Stimulated activated naive CD8-positive, alpha-beta T cell treated with anti-CD3 and anti-CD28 coated beads, Interleukin-15, amount 100 ng/mL, for 72 hours (primary cell): Measurements from ENCODE around the gene TENM4.
A peak's percentile ranks its signal among the peaks of the same experiment; 100 is the strongest.

Experiments used
- ATAC-seq: fragments of 150-1000 bp; cut with Tn5 transposase; 2 replicates; pipeline ENCODE4 v1.10.0; 2021; ENCODE audit warnings: mild to moderate bottlenecking, moderate library complexity
- DNase-seq, 2 donors: peaks; one replicate each; pipeline ENCODE4 v3.0.0; 2021 to 2022
- H3K27ac Mint-ChIP-seq, 2 donors: one replicate each; pipeline ENCODE4 v1.8.0; 2022; ENCODE audit warnings: mild to moderate bottlenecking in 2 of 2, mixed read lengths in 2 of 2, moderate library complexity in 2 of 2
- H3K27me3 Mint-ChIP-seq: one replicate; pipeline ENCODE4 v1.8.0; 2022; ENCODE audit warnings: mixed read lengths
- H3K4me1 Mint-ChIP-seq: one replicate; pipeline ENCODE4 v1.8.0; 2022; ENCODE audit warnings: mild to moderate bottlenecking, mixed read lengths
- H3K4me3 Mint-ChIP-seq, 2 donors: one replicate each; pipeline ENCODE4 v1.8.0; 2022; ENCODE audit warnings: mild to moderate bottlenecking in 2 of 2, mixed read lengths in 2 of 2, moderate library complexity in 1 of 2
- H3K9me3 Mint-ChIP-seq, 2 donors: one replicate each; pipeline ENCODE4 v1.8.0; 2022; ENCODE audit warnings: mixed read lengths in 2 of 2

TENM4 gene

DNA sequence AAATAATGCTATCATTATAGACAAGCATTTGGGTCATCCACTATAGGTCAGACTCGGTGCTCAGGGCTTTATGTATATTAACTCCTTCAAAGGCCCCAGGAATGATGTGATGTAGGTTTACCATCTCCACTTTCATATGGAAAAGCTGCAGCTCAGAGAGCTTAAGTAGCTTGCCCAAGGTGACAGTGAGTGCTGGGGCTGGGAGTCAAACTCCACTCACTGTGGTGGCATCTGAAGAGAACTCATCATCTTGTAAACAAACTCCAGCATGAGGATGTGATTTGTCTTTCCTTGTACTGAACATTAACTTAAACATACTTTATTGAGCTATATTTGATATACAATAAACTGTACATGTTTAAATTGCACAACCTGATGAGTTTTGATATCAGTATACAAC is 25.4 kb downstream of the TENM4 start:
- Mint-ChIP-seq H3K27ac (no peak overlapping the region), H3K27me3 (peaks cover 10% of the 10 kb centered on the region), H3K4me3 (no peak overlapping the region), H3K9me3 (peaks cover 13 to 15% of the 10 kb centered on the region in 2 donors), H3K4me1 (no peaks in the 10 kb centered on the region)
- DNase-seq (no peak), ATAC-seq (no peak)

GRCh38 chr11:79414644-79415317 is 26.0 kb downstream of the TENM4 start:
- Mint-ChIP-seq H3K27ac (no peak overlapping the region), H3K9me3 (peaks cover 13 to 15% of the 10 kb centered on the region in 2 donors), H3K4me1 (no peaks in the 10 kb centered on the region), H3K4me3 (no peak overlapping the region), H3K27me3 (peaks cover 10% of the 10 kb centered on the region)
- no peak for DNase-seq
- ATAC-seq: no peak

DNA sequence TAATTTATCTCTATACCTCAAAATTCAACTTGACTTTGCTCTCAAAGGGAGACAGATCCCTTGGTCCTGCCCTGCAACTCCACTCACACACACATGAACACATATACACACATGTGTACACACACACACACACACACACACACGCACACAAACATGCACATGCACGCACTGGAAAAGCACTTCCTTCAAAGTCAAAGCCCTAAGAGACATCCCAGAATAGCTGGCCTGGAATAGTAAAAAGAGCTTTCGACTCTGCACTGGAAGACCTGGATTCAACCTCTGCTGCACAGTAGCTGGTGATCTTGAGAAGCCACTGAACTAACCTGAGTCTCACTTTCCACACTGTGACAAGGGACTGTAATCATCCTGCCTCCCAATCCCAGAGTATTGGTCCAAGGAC is 26.8 kb downstream of the TENM4 start:
- DNase-seq (no peak), ATAC-seq (no peak)
- H3K27ac Mint-ChIP-seq: no peak overlapping the region
- peaks cover 9% of the 10 kb centered on the region for H3K27me3 Mint-ChIP-seq
- peaks cover 13 to 15% of the 10 kb centered on the region in 2 donors for H3K9me3 Mint-ChIP-seq
- H3K4me1 Mint-ChIP-seq: no peaks in the 10 kb centered on the region
- no peak overlapping the region for H3K4me3 Mint-ChIP-seq

GRCh38 chr11:79413268-79413667 is 27.6 kb downstream of the TENM4 start:
- H3K4me3 Mint-ChIP-seq: no peak overlapping the region
- no peaks in the 10 kb centered on the region for H3K4me1 Mint-ChIP-seq
- peaks cover 10% of the 10 kb centered on the region in 2 donors for H3K9me3 Mint-ChIP-seq
- peaks cover 1% of the 10 kb centered on the region for H3K27me3 Mint-ChIP-seq
- ATAC-seq (no peak), DNase-seq (no peak)
- peak overlapping the region in 1 of 2 donors; percentile 54 for H3K27ac Mint-ChIP-seq

DNA sequence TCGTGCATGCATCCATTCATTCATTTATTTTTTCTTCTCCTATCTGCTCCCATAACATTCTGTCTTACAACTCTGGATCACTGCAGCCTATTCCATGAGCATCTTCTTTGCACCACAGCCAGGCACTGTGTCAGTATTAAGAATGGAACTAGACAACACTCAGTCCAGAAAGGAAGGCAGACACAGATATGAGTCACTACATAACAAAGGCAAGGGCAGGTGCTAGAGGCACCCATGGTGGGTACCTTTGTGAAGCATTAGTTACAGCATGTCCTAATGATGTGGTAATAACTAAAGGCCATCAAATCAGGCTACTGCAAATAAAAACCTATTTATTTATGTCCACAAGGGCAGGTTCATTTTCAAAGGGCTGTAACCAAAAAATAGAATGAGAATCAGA is 28.1 kb downstream of the TENM4 start:
- no peak overlapping the region for H3K4me3 Mint-ChIP-seq
- DNase-seq: no peak
- no peak for ATAC-seq
- H3K27me3 Mint-ChIP-seq: no peaks in the 10 kb centered on the region
- peaks cover 5 to 7% of the 10 kb centered on the region in 2 donors for H3K9me3 Mint-ChIP-seq
- no peak overlapping the region for H3K27ac Mint-ChIP-seq
- no peaks in the 10 kb centered on the region for H3K4me1 Mint-ChIP-seq

DNA sequence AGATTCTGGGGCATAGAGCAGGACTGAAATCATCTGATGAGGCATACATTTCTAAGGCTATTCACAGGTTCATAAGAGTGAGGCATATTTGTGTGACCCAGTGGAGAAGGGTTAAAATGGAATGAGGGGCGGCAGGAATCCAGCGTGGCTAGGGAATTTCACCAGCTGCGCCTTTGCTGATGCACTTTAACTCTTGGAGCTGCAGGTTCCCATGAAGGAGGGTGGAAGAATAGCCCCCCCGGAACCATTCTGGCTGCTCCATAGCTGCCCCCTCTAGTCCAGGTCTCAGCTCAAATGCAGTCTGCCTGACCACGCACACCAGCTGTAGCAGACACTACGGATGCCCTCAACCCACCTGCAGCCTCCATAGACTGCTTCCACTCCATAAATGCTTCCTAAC is 31.5 kb downstream of the TENM4 start:
- DNase-seq (no peak), ATAC-seq (no peak)
- Mint-ChIP-seq H3K27me3 (no peaks in the 10 kb centered on the region), H3K4me3 (no peak overlapping the region), H3K9me3 (no peaks in the 10 kb centered on the region), H3K4me1 (no peaks in the 10 kb centered on the region), H3K27ac (peak overlapping the region in 1 of 2 donors; percentile 24)

DNA sequence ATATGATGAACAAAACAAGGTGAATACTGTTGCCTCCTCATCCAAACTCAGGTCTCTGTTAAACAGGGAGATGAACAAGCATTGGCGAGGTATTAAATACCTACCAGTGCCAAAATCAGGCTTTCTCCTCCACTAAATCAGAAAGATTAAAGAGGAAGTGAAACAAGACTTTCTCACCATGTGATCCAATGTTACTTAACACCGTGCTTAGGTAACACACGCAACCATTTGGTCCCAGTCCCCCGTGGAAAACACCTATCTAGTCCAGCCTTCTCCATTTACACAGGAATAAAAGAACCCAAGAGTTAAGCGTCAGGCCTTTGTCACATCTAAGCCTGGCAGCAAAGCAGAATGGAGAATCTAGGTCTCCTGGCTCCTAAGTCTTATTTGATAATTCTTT is 34.5 kb downstream of the TENM4 start:
- no peaks in the 10 kb centered on the region for H3K4me1 Mint-ChIP-seq
- no peak overlapping the region for H3K4me3 Mint-ChIP-seq
- DNase-seq: no peak
- ATAC-seq: no peak
- no peaks in the 10 kb centered on the region for H3K27me3 Mint-ChIP-seq
- peaks cover 4 to 6% of the 10 kb centered on the region in 2 donors for H3K9me3 Mint-ChIP-seq
- H3K27ac Mint-ChIP-seq: no peak overlapping the region

DNA sequence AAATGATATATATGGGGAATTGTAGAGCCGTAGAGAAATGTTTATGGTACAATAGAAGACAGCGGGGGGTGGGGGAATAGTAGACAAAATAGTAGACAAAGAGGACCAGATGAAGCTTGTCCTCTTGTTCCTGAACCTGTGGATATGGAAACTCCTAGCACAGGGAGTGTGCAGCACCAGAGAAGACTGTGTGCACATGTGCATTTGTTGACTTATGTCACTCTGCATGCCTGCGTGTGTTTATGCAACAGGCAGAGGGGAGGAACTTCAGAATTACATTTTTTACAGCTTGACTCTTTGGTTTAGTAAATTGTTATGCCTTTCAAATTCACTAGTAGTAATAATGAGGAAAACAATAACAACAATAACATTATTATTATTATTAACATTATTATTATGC is 36.0 kb downstream of the TENM4 start:
- no peaks in the 10 kb centered on the region for H3K27me3 Mint-ChIP-seq
- H3K27ac Mint-ChIP-seq: no peak overlapping the region
- ATAC-seq (no peak), DNase-seq (no peak)
- peaks cover 7 to 8% of the 10 kb centered on the region in 2 donors for H3K9me3 Mint-ChIP-seq
- H3K4me1 Mint-ChIP-seq: no peaks in the 10 kb centered on the region
- no peak overlapping the region for H3K4me3 Mint-ChIP-seq

GRCh38 chr11:79404325-79404724 is 36.5 kb downstream of the TENM4 start:
- DNase-seq: no peak
- Mint-ChIP-seq H3K27ac (no peak overlapping the region), H3K4me3 (no peak overlapping the region), H3K27me3 (no peaks in the 10 kb centered on the region), H3K9me3 (peaks cover 7 to 8% of the 10 kb centered on the region in 2 donors), H3K4me1 (no peaks in the 10 kb centered on the region)
- ATAC-seq: no peak

GRCh38 chr11:79403839-79404238 is 37.0 kb downstream of the TENM4 start:
- DNase-seq (no peak), ATAC-seq (no peak)
- H3K27me3 Mint-ChIP-seq: no peaks in the 10 kb centered on the region
- no peaks in the 10 kb centered on the region for H3K4me1 Mint-ChIP-seq
- no peak overlapping the region for H3K4me3 Mint-ChIP-seq
- no peak overlapping the region for H3K27ac Mint-ChIP-seq
- peaks cover 7 to 8% of the 10 kb centered on the region in 2 donors for H3K9me3 Mint-ChIP-seq

DNA sequence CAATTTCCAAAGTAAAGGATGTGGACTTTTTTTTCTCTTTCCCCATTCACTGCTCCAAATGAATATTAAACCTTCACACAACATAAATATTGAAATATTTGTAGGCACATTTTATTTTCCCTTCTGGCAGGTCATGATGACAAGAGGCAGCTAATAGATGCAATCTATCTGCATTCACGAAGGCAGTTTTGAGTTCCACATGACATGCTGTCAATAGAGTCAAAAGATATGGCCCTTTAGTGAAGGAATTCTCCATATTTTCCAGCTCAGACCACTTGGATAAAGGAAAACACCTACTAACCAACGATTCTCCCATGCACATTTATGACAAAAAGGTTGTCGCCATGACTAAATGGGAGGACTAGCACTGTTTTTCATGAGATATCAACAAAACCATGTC is 37.9 kb downstream of the TENM4 start:
- Mint-ChIP-seq H3K27ac (no peak overlapping the region), H3K4me3 (no peak overlapping the region), H3K4me1 (no peaks in the 10 kb centered on the region), H3K9me3 (peaks cover 7 to 8% of the 10 kb centered on the region in 2 donors), H3K27me3 (no peaks in the 10 kb centered on the region)
- DNase-seq: no peak
- ATAC-seq: no peak

DNA sequence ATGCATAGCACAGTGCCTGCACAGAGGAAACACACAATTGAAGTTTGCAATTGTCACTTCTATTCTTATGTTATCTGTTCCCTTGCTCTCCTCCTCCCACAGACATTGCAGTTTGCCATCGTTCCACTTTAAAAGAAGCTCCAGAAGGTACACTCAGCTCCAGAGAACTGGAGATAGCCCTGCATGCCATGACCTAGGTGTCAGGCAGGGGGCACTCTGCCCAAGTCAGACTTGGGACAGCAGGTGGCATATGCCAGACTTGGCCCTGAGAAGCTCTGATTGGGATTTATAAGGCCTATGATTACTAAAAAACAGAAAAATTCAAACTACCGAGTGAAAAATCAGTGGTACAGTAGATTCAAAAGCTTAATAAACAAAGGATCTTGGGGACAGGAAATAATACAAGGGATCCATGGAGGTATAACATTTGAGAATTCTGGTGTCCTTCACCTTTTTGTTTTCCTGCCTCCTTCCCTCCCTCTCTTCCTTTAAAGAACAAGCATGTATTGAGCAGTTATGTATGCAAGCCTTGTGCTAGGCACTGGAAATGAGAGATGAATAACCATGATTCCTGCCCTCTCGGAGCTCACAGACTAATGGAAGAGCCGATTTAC is 40.0 kb downstream of the TENM4 start:
- no peaks in the 10 kb centered on the region for H3K27me3 Mint-ChIP-seq
- no peak overlapping the region for H3K4me3 Mint-ChIP-seq
- no peak overlapping the region for H3K27ac Mint-ChIP-seq
- DNase-seq (no peak), ATAC-seq (no peak)
- H3K4me1 Mint-ChIP-seq: no peaks in the 10 kb centered on the region
- H3K9me3 Mint-ChIP-seq: peaks cover 8 to 18% of the 10 kb centered on the region in 2 donors

- no peak overlapping the region for H3K4me3 Mint-ChIP-seq
- ATAC-seq (no peak), DNase-seq (no peak)
- no peak overlapping the region for H3K27ac Mint-ChIP-seq
- H3K9me3 Mint-ChIP-seq: peaks cover 8 to 19% of the 10 kb centered on the region in 2 donors
- H3K4me1 Mint-ChIP-seq: no peaks in the 10 kb centered on the region
- no peaks in the 10 kb centered on the region for H3K27me3 Mint-ChIP-seq
These were observed 40.6 kb downstream of the TENM4 start for GRCh38 chr11:79400206-79400605.

- Mint-ChIP-seq H3K4me1 (no peaks in the 10 kb centered on the region), H3K4me3 (no peak overlapping the region), H3K9me3 (peaks cover 8 to 19% of the 10 kb centered on the region in 2 donors), H3K27ac (no peak overlapping the region), H3K27me3 (no peaks in the 10 kb centered on the region)
- no peak for ATAC-seq
- DNase-seq: no peak
These were observed 43.6 kb downstream of the TENM4 start for GRCh38 chr11:79397252-79397651.

DNA sequence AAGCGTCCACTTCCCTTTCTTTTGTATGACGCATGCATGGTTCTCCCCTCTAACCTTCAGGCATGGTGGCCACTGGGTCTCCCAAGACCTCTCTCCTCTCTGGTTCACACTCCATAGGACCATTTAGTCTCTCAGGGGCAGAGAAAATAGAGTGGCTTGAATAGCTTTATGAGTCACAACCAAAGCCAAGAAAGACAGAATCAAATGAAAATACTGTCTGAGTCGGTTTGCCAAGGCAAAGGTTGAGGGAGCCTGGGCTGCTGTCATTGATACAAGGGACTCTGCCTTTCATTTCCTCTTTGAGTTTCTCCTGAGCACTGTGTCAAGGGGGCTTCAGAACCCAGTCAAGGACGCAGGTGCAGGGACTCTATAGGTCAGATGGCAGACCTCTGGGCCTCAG is 44.2 kb downstream of the TENM4 start:
- Mint-ChIP-seq H3K27ac (no peak overlapping the region), H3K4me1 (no peaks in the 10 kb centered on the region)

GRCh38 chr11:79396001-79396400 is 44.8 kb downstream of the TENM4 start:
- ATAC-seq (no peak), DNase-seq (no peak)
- Mint-ChIP-seq H3K4me3 (no peak overlapping the region), H3K9me3 (peaks cover under 1 to 13% of the 10 kb centered on the region in 2 donors), H3K4me1 (no peaks in the 10 kb centered on the region), H3K27ac (no peak overlapping the region), H3K27me3 (no peaks in the 10 kb centered on the region)

More for the DNA sequence above, 44.2 kb downstream of the TENM4 start:
- Mint-ChIP-seq H3K27me3 (no peaks in the 10 kb centered on the region), H3K4me3 (no peak overlapping the region), H3K9me3 (peaks cover 7 to 17% of the 10 kb centered on the region in 2 donors)
- DNase-seq (no peak), ATAC-seq (no peak)
